K562 (cell line): Measurements from ENCODE around the gene GNG7. TPM values are rescaled to one million over a fixed set of nuclear protein-coding genes. Genes with fewer than 3 reads are reported as not detected.

Experiments
- ADNP ChIP-seq: fragments of 200-800 bp; sonication (Bioruptor generic); IDR thresholded peaks from 2 replicates; pipeline ENCODE4 v1.6.1; 2016; ENCODE audit warnings: missing genetic modification characterization, missing compliant biosample characterization
- ARID3A ChIP-seq: IDR thresholded peaks from 2 replicates; pipeline ENCODE4 v1.6.1; 2012; ENCODE audit warnings: low read depth, low read length, improper control_type of control experiment, borderline replicate concordance
- BCOR ChIP-seq: fragments of 450-650 bp; IDR thresholded peaks from 2 replicates; pipeline ENCODE4 v1.6.1; 2016
- BRD4 ChIP-seq: fragments of 200-600 bp; sonication (generic); IDR thresholded peaks from 2 replicates; pipeline ENCODE4 v1.6.1; 2017; ENCODE audit warnings: inconsistent platforms
- CBX2 ChIP-seq: fragments of 200-600 bp; sonication (generic); IDR thresholded peaks from one replicate; pipeline ENCODE4 v1.6.1; 2012; ENCODE audit warnings: mild to moderate bottlenecking, low read length, inconsistent platforms; ENCODE audit not compliant: insufficient read depth, poor library complexity, severe bottlenecking
- CBX5 ChIP-seq: IDR thresholded peaks from 2 replicates; pipeline ENCODE4 v1.6.1; 2014; ENCODE audit warnings: low read depth, borderline replicate concordance
- COPS2 ChIP-seq: fragments of 450-650 bp; conservative IDR thresholded peaks from 2 replicates; pipeline ENCODE4 v1.6.1; 2016; ENCODE audit warnings: mild to moderate bottlenecking, moderate library complexity
- EP400 ChIP-seq: fragments of 450-650 bp; IDR thresholded peaks from 2 replicates; pipeline ENCODE4 v1.6.1; 2017; ENCODE audit warnings: antibody characterized with exemption, mild to moderate bottlenecking, moderate library complexity
- FOXA1 ChIP-seq: fragments of 450-650 bp; IDR thresholded peaks from 2 replicates; pipeline ENCODE4 v1.6.1; 2016; ENCODE audit warnings: mild to moderate bottlenecking, borderline replicate concordance
- FOXM1 ChIP-seq, 2 experiments: fragments of 450-650 bp in 1 of 2; sonication (generic) in 1 of 2; formaldehyde crosslinking in 1 of 2; IDR thresholded peaks; 2 replicates each; pipeline versions ENCODE4 v1.6.1 to v1.9.0; 2017 to 2022; ENCODE audit warnings: low read depth in 2 of 2, mild to moderate bottlenecking in 2 of 2, missing genetic modification reagents in 1 of 2, moderate library complexity in 1 of 2
- GATA2 ChIP-seq: sonication (generic); formaldehyde crosslinking; IDR thresholded peaks from 2 replicates; pipeline ENCODE4 v1.4.0; 2020; ENCODE audit warnings: mild to moderate bottlenecking, missing genetic modification reagents
- LARP7 ChIP-seq: fragments of 450-650 bp; IDR thresholded peaks from 2 replicates; pipeline ENCODE4 v1.6.1; 2016
- LCOR ChIP-seq: sonication (generic); formaldehyde crosslinking; IDR thresholded peaks from 2 replicates; pipeline ENCODE4 v1.8.0; 2022; ENCODE audit warnings: mild to moderate bottlenecking, missing genetic modification reagents
- MAFK ChIP-seq: IDR thresholded peaks from 2 replicates; pipeline ENCODE4 v1.6.1; 2011; ENCODE audit warnings: low read length, improper control_type of control experiment
- MEF2A ChIP-seq: IDR thresholded peaks from 2 replicates; pipeline ENCODE4 v1.6.1; 2011; ENCODE audit warnings: low read depth, mild to moderate bottlenecking, low read length, moderate library complexity; ENCODE audit not compliant: control insufficient read depth
- NFIC ChIP-seq: fragments of 450-650 bp; IDR thresholded peaks from 2 replicates; pipeline ENCODE4 v1.6.1; 2017; ENCODE audit warnings: mild to moderate bottlenecking, inconsistent platforms
- NR1H2 ChIP-seq: sonication (generic); formaldehyde crosslinking; IDR thresholded peaks from 2 replicates; pipeline ENCODE4 v1.4.0; 2020; ENCODE audit warnings: mild to moderate bottlenecking, missing genetic modification reagents
- RB1 ChIP-seq: fragments of 450-650 bp; IDR thresholded peaks from 2 replicates; pipeline ENCODE4 v1.6.1; 2017; ENCODE audit warnings: low read depth, mild to moderate bottlenecking
- TRIM28 ChIP-seq: fragments of 450-650 bp; IDR thresholded peaks from 2 replicates; pipeline ENCODE4 v1.6.1; 2017
- ZC3H8 ChIP-seq: fragments of 450-650 bp; IDR thresholded peaks from 2 replicates; pipeline ENCODE4 v1.6.1; 2017
- ZNF512 ChIP-seq: IDR thresholded peaks from 2 replicates; pipeline ENCODE4 v1.6.1; 2016; ENCODE audit warnings: missing genetic modification characterization, missing compliant biosample characterization
- polyA plus RNA-seq, 8 experiments: library from polyadenylated mRNA; depleted of rRNA in 4 of 8; stranded (reverse) in 5 of 8; unstranded in 3 of 8; fragments of >200 nt; fragmentation: Nextera tagmentation in 2 of 8; fragmentation: Illumina TruSeq in 1 of 8; extraction: Ambion mirVana in 2 of 8; extraction: Trizol in 1 of 8; gene quantifications; 2 replicates each; pipeline versions ENCODE4 v1.2.1 to v1.2.3, GENCODE V29; 2011 to 2014; ENCODE audit warnings: inconsistent platforms in 1 of 8, missing spikeins in 1 of 8
- total RNA-seq, 7 experiments: library from RNA; depleted of rRNA in 6 of 7; stranded (reverse); fragments of >200 nt in 6 of 7; fragmentation: Illumina TruSeq in 2 of 7; extraction: Trizol in 2 of 7; gene quantifications; 2 replicates each; pipeline versions ENCODE4 v1.2.1 to v1.2.3, GENCODE V29; 2011 to 2021; ENCODE audit warnings: low replicate concordance in 1 of 7
- TF ChIP-seq, protein P1 (sequence below): fragments of 450-650 bp; formaldehyde crosslinking; IDR thresholded peaks from 2 replicates; pipeline ENCODE4 v1.4.0; 2020; ENCODE audit warnings: mild to moderate bottlenecking, moderate library complexity
- TF ChIP-seq, protein P2 (sequence below): fragments of 450-650 bp; formaldehyde crosslinking; IDR thresholded peaks from 2 replicates; pipeline ENCODE4 v1.4.0; 2020; ENCODE audit warnings: mild to moderate bottlenecking, mixed read lengths
- TF ChIP-seq, protein P3 (sequence below): fragments of 250-450 bp; sonication (Bioruptor Pico); IDR thresholded peaks from 2 replicates; pipeline ENCODE4 v1.4.0; 2020

The GNG7 gene
- total and polyA plus RNA-seq, 9 of the 15 experiments (the other 6 are each of a cell fraction or from before 2014, with no cell fraction given): 0.01 to 0.20 (median 0.06) TPM; not detected in 1

GRCh38 chr19:2552859-2553258 lies 149.6 kb downstream of the GNG7 start (continued):
- TF ChIP-seq ZNF512 (no peak), GATA2 (CRISPR knock-in tag) (peak; percentile 80), MAFK (peak; percentile 40; the same call in 1 of the 2 replicates), MEF2A (no peak), ARID3A (no peak), LARP7 (no peak), EP400 (no peak), LCOR (CRISPR knock-in tag) (peak; percentile 40; the same call in 1 of the 2 replicates), FOXA1 (no peak), ADNP (tag) (no peak), BRD4 (no peak), TRIM28 (peak; percentile 75; the same call in 1 of the 2 replicates), BCOR (peak; percentile 48; the same call in 1 of the 2 replicates), RB1 (no peak), CBX5 (no peak), NR1H2 (CRISPR knock-in tag) (no peak), NFIC (no peak), COPS2 (no peak), ZC3H8 (no peak), CBX2 (no peak), FOXM1 (IDR thresholded peaks at IDR 0.05; ENCODE audit: low read depth) (peak; percentile 46; the same call in 1 of the 2 replicates), FOXM1 (CRISPR knock-in tag; IDR thresholded peaks at IDR 0.05; ENCODE audit: low read depth) (no peak)
- TF ChIP-seq, protein P1, sequence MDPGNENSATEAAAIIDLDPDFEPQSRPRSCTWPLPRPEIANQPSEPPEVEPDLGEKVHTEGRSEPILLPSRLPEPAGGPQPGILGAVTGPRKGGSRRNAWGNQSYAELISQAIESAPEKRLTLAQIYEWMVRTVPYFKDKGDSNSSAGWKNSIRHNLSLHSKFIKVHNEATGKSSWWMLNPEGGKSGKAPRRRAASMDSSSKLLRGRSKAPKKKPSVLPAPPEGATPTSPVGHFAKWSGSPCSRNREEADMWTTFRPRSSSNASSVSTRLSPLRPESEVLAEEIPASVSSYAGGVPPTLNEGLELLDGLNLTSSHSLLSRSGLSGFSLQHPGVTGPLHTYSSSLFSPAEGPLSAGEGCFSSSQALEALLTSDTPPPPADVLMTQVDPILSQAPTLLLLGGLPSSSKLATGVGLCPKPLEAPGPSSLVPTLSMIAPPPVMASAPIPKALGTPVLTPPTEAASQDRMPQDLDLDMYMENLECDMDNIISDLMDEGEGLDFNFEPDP (CRISPR knock-in tag): no peak
- TF ChIP-seq, protein P2, sequence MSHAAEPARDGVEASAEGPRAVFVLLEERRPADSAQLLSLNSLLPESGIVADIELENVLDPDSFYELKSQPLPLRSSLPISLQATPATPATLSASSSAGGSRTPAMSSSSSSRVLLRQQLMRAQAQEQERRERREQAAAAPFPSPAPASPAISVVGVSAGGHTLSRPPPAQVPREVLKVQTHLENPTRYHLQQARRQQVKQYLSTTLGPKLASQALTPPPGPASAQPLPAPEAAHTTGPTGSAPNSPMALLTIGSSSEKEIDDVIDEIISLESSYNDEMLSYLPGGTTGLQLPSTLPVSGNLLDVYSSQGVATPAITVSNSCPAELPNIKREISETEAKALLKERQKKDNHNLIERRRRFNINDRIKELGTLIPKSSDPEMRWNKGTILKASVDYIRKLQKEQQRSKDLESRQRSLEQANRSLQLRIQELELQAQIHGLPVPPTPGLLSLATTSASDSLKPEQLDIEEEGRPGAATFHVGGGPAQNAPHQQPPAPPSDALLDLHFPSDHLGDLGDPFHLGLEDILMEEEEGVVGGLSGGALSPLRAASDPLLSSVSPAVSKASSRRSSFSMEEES (CRISPR knock-in tag): no peak
- TF ChIP-seq, protein P3, sequence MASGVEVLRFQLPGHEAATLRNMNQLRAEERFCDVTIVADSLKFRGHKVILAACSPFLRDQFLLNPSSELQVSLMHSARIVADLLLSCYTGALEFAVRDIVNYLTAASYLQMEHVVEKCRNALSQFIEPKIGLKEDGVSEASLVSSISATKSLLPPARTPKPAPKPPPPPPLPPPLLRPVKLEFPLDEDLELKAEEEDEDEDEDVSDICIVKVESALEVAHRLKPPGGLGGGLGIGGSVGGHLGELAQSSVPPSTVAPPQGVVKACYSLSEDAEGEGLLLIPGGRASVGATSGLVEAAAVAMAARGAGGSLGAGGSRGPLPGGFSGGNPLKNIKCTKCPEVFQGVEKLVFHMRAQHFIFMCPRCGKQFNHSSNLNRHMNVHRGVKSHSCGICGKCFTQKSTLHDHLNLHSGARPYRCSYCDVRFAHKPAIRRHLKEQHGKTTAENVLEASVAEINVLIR (CRISPR knock-in tag): no peak
